Endothelial cell of umbilical vein (primary cell): ENCODE data around the gene UCK1. TPM values are rescaled to one million over a fixed set of nuclear protein-coding genes. Genes with fewer than 3 reads are reported as not detected.
A peak's percentile ranks its signal among the peaks of the same experiment; 100 is the strongest.

Experiments
- BruUV-seq: library from RNA; stranded (reverse); fragments of 400-500 nt; replicated peaks from 2 replicates; lab custom pipeline; 2021; lab: Mats Ljungman, UMichigan
- CTCF ChIA-PET: fragments of 300-600, 350-600 bp; sonication (Branson Sonifier 250); formaldehyde crosslinking; loops from one replicate; lab custom pipeline; 2021; ENCODE audit warnings: antibody characterized with exemption, inconsistent platforms; lab: Charles Lee
- POLR2A ChIA-PET: fragments of 300-600, 350-600 bp; sonication (Branson Sonifier 250); formaldehyde crosslinking; loops from one replicate; lab custom pipeline; 2021; ENCODE audit warnings: antibody characterized with exemption, inconsistent platforms; lab: Charles Lee
- DNase-seq: peaks from one replicate; pipeline ENCODE4 v3.0.0-alpha.2; 2011; ENCODE audit warnings: low read depth, low spot score
- FAIRE-seq: peaks from 2 replicates; lab custom pipeline; 2011; peaks lifted over from hg19 to GRCh38; lab: Jason Lieb, UNC
- H2AFZ ChIP-seq: 2 replicates; pipeline ENCODE4 v1.6.0; 2012; ENCODE audit warnings: low read depth, low read length, control low read depth, inconsistent platforms
- H3K27ac ChIP-seq: 2 replicates; pipeline ENCODE4 v1.5.1; 2011; ENCODE audit warnings: low read depth, mild to moderate bottlenecking, control low read depth, low read length, moderate library complexity; ENCODE audit not compliant: insufficient read depth
- H3K27me3 ChIP-seq, 2 experiments: 2 replicates each; pipeline versions ENCODE4 v1.6.0 to v1.6.1; 2011; ENCODE audit warnings: low read length in 2 of 2, mixed read lengths in 1 of 2; ENCODE audit not compliant: control insufficient read depth in 2 of 2, insufficient read depth in 2 of 2
- H3K36me3 ChIP-seq, 2 experiments: 2 replicates in 1 of 2; 3 replicates in 1 of 2; pipeline ENCODE4 v1.5.1; 2011; ENCODE audit warnings: low read length in 2 of 2, mild to moderate bottlenecking in 1 of 2, moderate library complexity in 1 of 2; ENCODE audit not compliant: control insufficient read depth in 2 of 2, insufficient read depth in 2 of 2; ENCODE audit errors: extremely low read depth in 1 of 2
- H3K4me1 ChIP-seq: 3 replicates; pipeline ENCODE4 v1.5.1; 2011; ENCODE audit warnings: mild to moderate bottlenecking, low read length; ENCODE audit not compliant: control insufficient read depth, insufficient read depth; ENCODE audit errors: extremely low read depth
- H3K4me2 ChIP-seq: 2 replicates; pipeline ENCODE4 v1.6.1; 2011; ENCODE audit warnings: low read length, control low read depth, mixed read lengths; ENCODE audit not compliant: insufficient read depth
- H3K4me3 ChIP-seq, 3 experiments: fragments of 200-600 bp in 1 of 3; sonication (generic), shearing (Covaris generic) in 1 of 3; replicated peaks in 1 of 3; 2 replicates each; pipeline ENCODE4 v1.5.1; 2011 to 2016; ENCODE audit warnings: control low read depth in 3 of 3, low read length in 3 of 3, mild to moderate bottlenecking in 2 of 3, inconsistent platforms in 1 of 3, low read depth in 1 of 3, moderate library complexity in 1 of 3; ENCODE audit not compliant: insufficient read depth in 1 of 3
- H3K79me2 ChIP-seq: 2 replicates; pipeline ENCODE4 v1.6.0; 2012; ENCODE audit warnings: low read length, inconsistent platforms; ENCODE audit not compliant: control insufficient read depth, insufficient read depth
- H3K9ac ChIP-seq: replicated peaks from 2 replicates; pipeline ENCODE3; 2011; ENCODE audit warnings: low read length, control low read depth; ENCODE audit not compliant: insufficient read depth; ENCODE audit errors: extremely low read depth
- H3K9me1 ChIP-seq: replicated peaks from 3 replicates; pipeline ENCODE4 v1.6.0; 2011; ENCODE audit warnings: mild to moderate bottlenecking, low read length; ENCODE audit not compliant: control insufficient read depth, insufficient read depth; ENCODE audit errors: extremely low read depth
- H3K9me3 ChIP-seq: replicated peaks from 2 replicates; pipeline ENCODE4 v1.5.1; 2012; ENCODE audit warnings: low read length, inconsistent platforms; ENCODE audit not compliant: control insufficient read depth, insufficient read depth
- H4K20me1 ChIP-seq: replicated peaks from 2 replicates; pipeline ENCODE3; 2011; ENCODE audit warnings: mild to moderate bottlenecking, low read length; ENCODE audit not compliant: control insufficient read depth, insufficient read depth; ENCODE audit errors: extremely low read depth
- EZH2 ChIP-seq: IDR thresholded peaks from 2 replicates; pipeline ENCODE4 v1.6.1; 2012; ENCODE audit warnings: borderline replicate concordance, low read depth, mild to moderate bottlenecking, moderate library complexity, low read length, inconsistent platforms; ENCODE audit not compliant: severe bottlenecking
- JUN ChIP-seq: IDR thresholded peaks from 2 replicates; pipeline ENCODE4 v1.6.1; 2011; ENCODE audit warnings: borderline replicate concordance, low read depth; ENCODE audit not compliant: insufficient read length, insufficient read depth
- MYC ChIP-seq: IDR thresholded peaks from one replicate; pipeline ENCODE4 v1.6.1; 2011; ENCODE audit warnings: mild to moderate bottlenecking, low read depth, low read length
- POLR2AphosphoS5 ChIP-seq: IDR thresholded peaks from 2 replicates; pipeline ENCODE4 v1.6.1; 2012; ENCODE audit warnings: low read depth, mild to moderate bottlenecking, control low read depth, low read length, moderate library complexity; ENCODE audit not compliant: insufficient read depth
- dilution Hi-C: fragments of 300-500 bp; cut with MboI; formaldehyde crosslinking; loops from one replicate; pipeline ENCODE4 v1.15.0; 2019; ENCODE audit warnings: low sequenced_read_pairs; ENCODE audit not compliant: extremely low pct_ligation_motif_present
- intact Hi-C: fragments of 100-400 bp; cut with micrococcal nuclease; formaldehyde crosslinking; loops from one replicate; pipeline ENCODE4 v1.10.0; 2022
- polyA plus RNA-seq, 4 experiments: library from polyadenylated mRNA; depleted of rRNA in 3 of 4; stranded (reverse) in 3 of 4; unstranded in 1 of 4; fragments of >200 nt; gene quantifications; 2 replicates each; pipeline versions ENCODE4 v1.2.1 to v1.2.3, GENCODE V29; 2011 to 2012; ENCODE audit warnings: missing spikeins in 1 of 4
- total RNA-seq: library from RNA; stranded (reverse); gene quantifications from 2 replicates; pipeline ENCODE4 v1.2.3, GENCODE V29; 2021
- TF ChIP-seq, protein P1 (sequence below), 2 donors: IDR thresholded peaks; 1 replicate in 1 of 2; 2 replicates in 1 of 2; pipeline ENCODE4 v1.5.1; 2011; ENCODE audit warnings: low read length in 2 of 2, mild to moderate bottlenecking in 2 of 2, moderate library complexity in 2 of 2, control low read depth in 1 of 2, inconsistent platforms in 1 of 2, low read depth in 1 of 2; ENCODE audit not compliant: insufficient read depth in 1 of 2; ENCODE audit errors: extremely low read depth in 1 of 2

UCK1 gene
- total and polyA plus RNA-seq, 2 donors (not counting 3 experiments of a cell fraction or from before 2014, with no cell fraction given) = 23.6 to 30.1 TPM

- intact Hi-C loops = loop anchor here (1.0 to 5.0 kb wide), 2 partner anchors 111 to 128 kb away; no protein-coding TSS in a partner anchor
- H3K27me3 ChIP-seq = no peaks in the 10 kb centered on the region
- no peaks in the 10 kb centered on the region for H4K20me1 ChIP-seq
- ChIA-PET CTCF (interaction anchor here (0.9 to 5.7 kb wide), 3 partner anchors 9 to 128 kb away, joined by 3 to 35 read pairs (median 5); no protein-coding TSS in a partner anchor), POLR2A (no interaction called here)
- FAIRE-seq = peak; percentile 18
- H3K9ac ChIP-seq = no peak overlapping the region
- dilution Hi-C loops = no loop called here
- no peaks in the 10 kb centered on the region for H3K9me1 ChIP-seq
- peak; percentile 29 for DNase-seq
- H3K36me3 ChIP-seq = peaks cover 44 to 76% of the 10 kb centered on the region in 2 experiments
- BruUV-seq = no TSS peak
- no peaks in the 10 kb centered on the region for H3K4me1 ChIP-seq
- no peak overlapping the region for H3K4me3 ChIP-seq
- H3K79me2 ChIP-seq = peaks cover 12% of the 10 kb centered on the region
- H3K27ac ChIP-seq = no peak overlapping the region
- no peak overlapping the region for H3K4me2 ChIP-seq
- H2AFZ ChIP-seq = no peak overlapping the region
- TF ChIP-seq JUN (no peak), MYC (no peak), EZH2 (no peak), POLR2AphosphoS5 (no peak)
- TF ChIP-seq, protein P1, sequence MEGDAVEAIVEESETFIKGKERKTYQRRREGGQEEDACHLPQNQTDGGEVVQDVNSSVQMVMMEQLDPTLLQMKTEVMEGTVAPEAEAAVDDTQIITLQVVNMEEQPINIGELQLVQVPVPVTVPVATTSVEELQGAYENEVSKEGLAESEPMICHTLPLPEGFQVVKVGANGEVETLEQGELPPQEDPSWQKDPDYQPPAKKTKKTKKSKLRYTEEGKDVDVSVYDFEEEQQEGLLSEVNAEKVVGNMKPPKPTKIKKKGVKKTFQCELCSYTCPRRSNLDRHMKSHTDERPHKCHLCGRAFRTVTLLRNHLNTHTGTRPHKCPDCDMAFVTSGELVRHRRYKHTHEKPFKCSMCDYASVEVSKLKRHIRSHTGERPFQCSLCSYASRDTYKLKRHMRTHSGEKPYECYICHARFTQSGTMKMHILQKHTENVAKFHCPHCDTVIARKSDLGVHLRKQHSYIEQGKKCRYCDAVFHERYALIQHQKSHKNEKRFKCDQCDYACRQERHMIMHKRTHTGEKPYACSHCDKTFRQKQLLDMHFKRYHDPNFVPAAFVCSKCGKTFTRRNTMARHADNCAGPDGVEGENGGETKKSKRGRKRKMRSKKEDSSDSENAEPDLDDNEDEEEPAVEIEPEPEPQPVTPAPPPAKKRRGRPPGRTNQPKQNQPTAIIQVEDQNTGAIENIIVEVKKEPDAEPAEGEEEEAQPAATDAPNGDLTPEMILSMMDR (IDR thresholded peaks at IDR 0.05; ENCODE audit: extremely low read depth in 1 of 2, insufficient read depth in 1 of 2, low read depth in 1 of 2, low read length in 2 of 2) = peak; percentile 43 to 66
- H3K9me3 ChIP-seq = no peaks in the 10 kb centered on the region
Observed at GRCh38 chr9:131478421-131478868, 52.6 kb downstream of the UCK1 start.
